Hepatocyte (in vitro differentiated cells): Measurements from ENCODE around the gene SDHB. TPM values are rescaled to one million over a fixed set of nuclear protein-coding genes. Genes with fewer than 3 reads are reported as not detected.

Experiments
- DNase-seq: peaks from one replicate; pipeline ENCODE4 v3.0.0-alpha.2; 2016; ENCODE audit warnings: low spot score
- H2AFZ ChIP-seq: fragments of 200-600 bp; sonication (generic); 2 replicates; pipeline ENCODE4 v1.6.0; 2016; ENCODE audit warnings: antibody characterized with exemption, mild to moderate bottlenecking
- H3K27ac ChIP-seq: fragments of 200-600 bp; sonication (generic); 2 replicates; pipeline ENCODE4 v1.5.1; 2016; ENCODE audit warnings: mild to moderate bottlenecking
- H3K27me3 ChIP-seq: fragments of 200-600 bp; sonication (generic); 2 replicates; pipeline ENCODE4 v1.6.1; 2016
- H3K36me3 ChIP-seq: fragments of 200-600 bp; sonication (generic); replicated peaks from 2 replicates; pipeline ENCODE4 v1.5.1; 2016; ENCODE audit warnings: low read depth; ENCODE audit not compliant: insufficient read depth
- H3K4me1 ChIP-seq: fragments of 200-600 bp; sonication (generic); 2 replicates; pipeline ENCODE4 v1.5.1; 2016; ENCODE audit warnings: mild to moderate bottlenecking, moderate library complexity; ENCODE audit not compliant: insufficient read depth
- H3K4me2 ChIP-seq: fragments of 200-600 bp; sonication (generic); 2 replicates; pipeline ENCODE4 v1.6.0; 2016
- H3K4me3 ChIP-seq: fragments of 200-600 bp; sonication (generic); 2 replicates; pipeline ENCODE4 v1.5.1; 2016; ENCODE audit warnings: mild to moderate bottlenecking
- H3K79me2 ChIP-seq: fragments of 200-600 bp; sonication (generic); 2 replicates; pipeline ENCODE4 v1.6.0; 2017; ENCODE audit warnings: mild to moderate bottlenecking
- H3K9me2 ChIP-seq: fragments of 200-600 bp; sonication (generic); replicated peaks from 2 replicates; pipeline ENCODE4 v1.6.0; 2017; ENCODE audit warnings: mild to moderate bottlenecking; ENCODE audit not compliant: insufficient read depth
- H3K9me3 ChIP-seq: fragments of 200-600 bp; sonication (generic); 2 replicates; pipeline ENCODE4 v1.5.1; 2016; ENCODE audit warnings: low read depth, mild to moderate bottlenecking
- H4K20me1 ChIP-seq: fragments of 200-600 bp; sonication (generic); 2 replicates; pipeline ENCODE4 v1.6.0; 2016; ENCODE audit warnings: mild to moderate bottlenecking; ENCODE audit not compliant: insufficient read depth, poor library complexity, severe bottlenecking
- EZH2 ChIP-seq: fragments of 200-600 bp; sonication (generic); IDR thresholded peaks from 2 replicates; pipeline ENCODE4 v1.6.1; 2016; ENCODE audit warnings: antibody characterized with exemption, mild to moderate bottlenecking, borderline replicate concordance
- EZH2phosphoT487 ChIP-seq: fragments of 200-600 bp; sonication (generic); IDR thresholded peaks from one replicate; pipeline ENCODE4 v1.6.1; 2018; ENCODE audit warnings: antibody characterized with exemption, mild to moderate bottlenecking, low read depth, moderate library complexity; ENCODE audit not compliant: unreplicated experiment, severe bottlenecking
- WGBS: methylation state at CpG from one replicate; pipeline ENCODE4 v1.1.6; 2016; ENCODE audit warnings: low lambda C conversion rate; ENCODE audit errors: missing lambda C conversion rate; 5-methylcytosine and 5-hydroxymethylcytosine counted together
- polyA plus RNA-seq: library from polyadenylated mRNA; unstranded; fragments of >200 nt; fragmentation: Nextera tagmentation; extraction: Ambion mirVana; gene quantifications from 2 replicates; pipeline ENCODE4 v1.2.1, GENCODE V29; 2016
- total RNA-seq: library from RNA; depleted of rRNA; stranded (reverse); fragments of >200 nt; gene quantifications from 2 replicates; pipeline ENCODE4 v1.2.3, GENCODE V29; 2014
- TF ChIP-seq, protein P1 (sequence below): fragments of 200-600 bp; sonication (generic); IDR thresholded peaks from 2 replicates; pipeline ENCODE4 v1.5.1; 2016; ENCODE audit warnings: antibody characterized with exemption, mild to moderate bottlenecking; ENCODE audit not compliant: poor library complexity

SDHB gene
- total and polyA plus RNA-seq, 2 experiments from 2014 or later, result 144 to 175 TPM

DNA sequence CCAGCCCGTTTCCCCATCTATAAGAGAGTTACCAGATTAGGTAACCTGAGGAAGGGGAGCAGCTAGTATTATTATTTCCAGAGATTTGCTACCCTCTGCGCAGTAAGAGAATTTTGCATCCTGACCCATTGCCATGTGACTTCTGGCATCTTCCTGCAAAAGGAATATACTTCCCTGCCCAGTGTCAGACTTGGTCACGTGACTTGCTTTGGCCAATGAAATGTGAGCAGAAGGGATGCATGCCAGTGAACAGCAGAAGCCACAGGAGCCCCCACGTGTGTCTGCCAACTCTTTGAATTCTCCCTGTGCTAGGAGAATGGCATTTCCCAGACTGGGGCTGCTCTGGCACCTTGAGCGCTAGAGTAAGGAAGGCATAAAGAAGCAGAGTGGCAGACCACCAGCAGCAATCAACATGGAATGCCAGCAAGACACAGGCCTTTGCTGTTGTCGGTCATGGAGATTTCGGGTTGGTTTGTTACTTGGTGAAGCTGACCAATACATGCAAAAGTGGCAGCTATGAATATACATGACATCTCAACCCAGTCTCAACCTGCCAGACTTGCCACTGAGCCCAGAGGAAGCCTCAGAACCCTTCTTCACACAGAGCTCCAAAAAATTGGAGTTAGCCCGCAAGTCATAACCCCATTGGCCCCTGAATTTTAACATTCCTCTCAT lies 26.4 kb upstream of the SDHB start:
- Histone ChIP-seq H4K20me1 (no peaks in the 10 kb centered on the region), H3K27me3 (no peaks in the 10 kb centered on the region), H3K4me2 (no peak overlapping the region), H3K9me3 (no peaks in the 10 kb centered on the region), H3K36me3 (no peaks in the 10 kb centered on the region), H3K79me2 (no peaks in the 10 kb centered on the region), H3K4me1 (no peaks in the 10 kb centered on the region), H2AFZ (no peak overlapping the region), H3K27ac (no peak overlapping the region), H3K9me2 (no peaks in the 10 kb centered on the region), H3K4me3 (no peak overlapping the region)
- DNase-seq, result no peak
- TF ChIP-seq EZH2, result no peak
- no peak for TF ChIP-seq EZH2phosphoT487
- TF ChIP-seq, protein P1, sequence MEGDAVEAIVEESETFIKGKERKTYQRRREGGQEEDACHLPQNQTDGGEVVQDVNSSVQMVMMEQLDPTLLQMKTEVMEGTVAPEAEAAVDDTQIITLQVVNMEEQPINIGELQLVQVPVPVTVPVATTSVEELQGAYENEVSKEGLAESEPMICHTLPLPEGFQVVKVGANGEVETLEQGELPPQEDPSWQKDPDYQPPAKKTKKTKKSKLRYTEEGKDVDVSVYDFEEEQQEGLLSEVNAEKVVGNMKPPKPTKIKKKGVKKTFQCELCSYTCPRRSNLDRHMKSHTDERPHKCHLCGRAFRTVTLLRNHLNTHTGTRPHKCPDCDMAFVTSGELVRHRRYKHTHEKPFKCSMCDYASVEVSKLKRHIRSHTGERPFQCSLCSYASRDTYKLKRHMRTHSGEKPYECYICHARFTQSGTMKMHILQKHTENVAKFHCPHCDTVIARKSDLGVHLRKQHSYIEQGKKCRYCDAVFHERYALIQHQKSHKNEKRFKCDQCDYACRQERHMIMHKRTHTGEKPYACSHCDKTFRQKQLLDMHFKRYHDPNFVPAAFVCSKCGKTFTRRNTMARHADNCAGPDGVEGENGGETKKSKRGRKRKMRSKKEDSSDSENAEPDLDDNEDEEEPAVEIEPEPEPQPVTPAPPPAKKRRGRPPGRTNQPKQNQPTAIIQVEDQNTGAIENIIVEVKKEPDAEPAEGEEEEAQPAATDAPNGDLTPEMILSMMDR, result no peak
- WGBS, result 96% methylated on average over 8 of the region's 8 CpGs

DNA sequence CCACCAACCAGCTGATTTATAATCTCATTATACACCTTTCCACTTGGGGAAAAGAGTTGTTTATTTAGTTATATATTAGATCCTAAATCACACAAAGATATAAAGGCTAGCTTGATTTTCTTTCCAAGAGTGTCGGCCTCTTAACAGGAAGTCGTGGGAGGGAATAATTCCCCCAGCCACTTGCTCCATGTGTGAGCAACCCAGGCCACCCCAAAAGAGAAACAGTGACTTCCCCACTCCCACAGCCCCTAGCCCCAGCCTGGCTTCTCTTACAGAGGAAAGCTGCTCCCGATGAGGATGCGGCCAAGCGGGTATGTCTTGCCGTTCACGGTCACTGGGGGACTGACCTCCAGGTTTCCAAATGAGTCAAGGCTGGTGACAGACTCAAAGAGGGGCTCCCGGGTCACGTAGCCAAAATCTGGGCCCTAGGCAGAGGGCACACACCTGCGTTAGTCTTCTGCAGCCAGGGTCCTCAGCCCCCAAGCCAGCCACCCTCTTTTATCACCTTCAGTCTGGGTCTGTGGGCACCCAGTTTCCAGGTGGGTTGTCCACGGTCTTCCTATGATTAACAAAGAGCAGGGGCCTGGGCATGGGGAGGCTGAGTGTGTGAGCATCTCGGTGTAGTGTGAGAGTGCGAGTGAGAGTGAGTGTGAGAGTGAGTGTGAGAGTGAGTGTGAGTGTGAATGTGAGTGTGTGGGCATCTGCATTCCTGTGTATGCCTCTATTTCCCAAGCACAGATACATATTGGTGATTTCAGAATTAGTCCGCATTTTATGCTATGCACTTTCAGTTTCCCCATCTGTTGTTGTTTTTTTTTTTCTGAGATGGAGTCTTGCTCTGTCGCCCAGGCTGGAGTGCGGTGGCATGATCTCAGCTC lies 25.4 kb upstream of the SDHB start:
- H3K27ac ChIP-seq, result no peak overlapping the region
- no peak overlapping the region for H3K4me3 ChIP-seq
- no peaks in the 10 kb centered on the region for H3K79me2 ChIP-seq
- no peak overlapping the region for H2AFZ ChIP-seq
- DNase-seq, result no peak
- H4K20me1 ChIP-seq, result no peaks in the 10 kb centered on the region
- H3K9me3 ChIP-seq, result no peaks in the 10 kb centered on the region
- H3K9me2 ChIP-seq, result no peaks in the 10 kb centered on the region
- H3K36me3 ChIP-seq, result no peaks in the 10 kb centered on the region
- no peak overlapping the region for H3K4me2 ChIP-seq
- TF ChIP-seq, protein P1, result no peak
- no peak for TF ChIP-seq EZH2
- TF ChIP-seq EZH2phosphoT487, result no peak
- H3K4me1 ChIP-seq, result no peaks in the 10 kb centered on the region
- 95% methylated on average over 16 of the region's 16 CpGs for WGBS
- H3K27me3 ChIP-seq, result no peaks in the 10 kb centered on the region

DNA sequence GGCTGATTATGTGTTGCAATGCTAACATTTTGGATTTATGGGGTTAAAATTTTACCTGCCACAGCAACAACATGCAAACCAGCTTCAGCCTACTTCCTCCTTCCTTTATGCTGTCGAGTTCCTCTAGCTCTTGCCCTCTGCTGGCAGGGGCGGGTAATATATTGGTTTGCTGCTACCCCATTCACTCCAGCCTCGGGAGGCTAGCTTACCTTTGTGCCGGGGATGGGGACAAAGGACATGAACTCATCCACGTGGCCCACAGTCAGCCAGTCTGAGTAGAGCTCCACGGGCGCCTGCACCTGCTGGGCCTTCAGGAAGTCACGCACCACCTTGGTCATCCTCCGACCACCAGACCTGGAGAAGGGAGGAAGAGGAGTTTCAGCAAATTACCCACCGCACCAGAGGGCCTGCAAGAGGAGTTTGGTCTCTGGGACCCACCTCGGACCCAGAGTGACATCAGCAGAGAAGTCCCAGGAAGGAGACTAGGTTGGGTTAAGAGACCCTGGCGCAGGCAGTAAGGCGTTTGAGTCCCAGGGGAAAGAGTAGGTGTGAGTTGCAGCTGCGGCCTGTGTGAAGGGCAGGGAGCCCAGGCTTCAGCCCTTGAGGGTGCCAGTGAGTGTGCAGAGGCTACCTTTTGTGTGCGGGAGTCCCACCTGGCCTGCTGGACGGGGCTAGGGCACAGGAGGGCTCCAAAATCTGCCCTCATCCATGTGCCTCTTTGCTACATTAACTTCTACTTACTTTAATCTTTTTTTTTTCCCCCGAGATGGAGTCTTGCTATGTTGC lies 21.8 kb upstream of the SDHB start:
- Histone ChIP-seq H4K20me1 (no peaks in the 10 kb centered on the region), H3K36me3 (no peaks in the 10 kb centered on the region)
- 50% methylated on average over 17 of the region's 17 CpGs for WGBS

More for the DNA sequence above, 21.8 kb upstream of the SDHB start:
- H3K27me3 ChIP-seq, result no peaks in the 10 kb centered on the region
- DNase-seq, result peak; percentile 72
- H3K9me2 ChIP-seq, result no peaks in the 10 kb centered on the region
- peak overlapping the region; percentile 63 for H2AFZ ChIP-seq
- H3K4me2 ChIP-seq, result no peak overlapping the region
- no peak for TF ChIP-seq EZH2
- TF ChIP-seq, protein P1, result peak; percentile 47
- no peaks in the 10 kb centered on the region for H3K4me1 ChIP-seq
- H3K9me3 ChIP-seq, result no peaks in the 10 kb centered on the region
- H3K27ac ChIP-seq, result no peak overlapping the region
- no peak overlapping the region for H3K4me3 ChIP-seq
- no peaks in the 10 kb centered on the region for H3K79me2 ChIP-seq
